Osteocyte (in vitro differentiated cells): ENCODE results near the gene ZNG1C. TPM values are rescaled to one million over a fixed set of nuclear protein-coding genes. Genes with fewer than 3 reads are reported as not detected.
"Not testable (repeated sequence)": the region's sequence is repeated elsewhere in the genome, so short reads cannot be mapped to it uniquely, and the experiment has no call there.

Experiments used
- DNase-seq: peaks from one replicate; pipeline ENCODE4 v3.0.0; 2021; ENCODE audit warnings: mixed read lengths; ENCODE audit not compliant: unreplicated experiment; ENCODE audit errors: extremely low spot score
- H3K27ac Mint-ChIP-seq: one replicate; pipeline ENCODE4 v1.8.0; 2021; ENCODE audit warnings: mild to moderate bottlenecking, mixed read lengths; ENCODE audit not compliant: unreplicated experiment
- H3K27me3 Mint-ChIP-seq: one replicate; pipeline ENCODE4 v1.8.0; 2021; ENCODE audit warnings: mixed read lengths; ENCODE audit not compliant: unreplicated experiment
- H3K36me3 Mint-ChIP-seq: one replicate; pipeline ENCODE4 v1.8.0; 2021; ENCODE audit warnings: mixed read lengths; ENCODE audit not compliant: unreplicated experiment
- H3K4me1 Mint-ChIP-seq: one replicate; pipeline ENCODE4 v1.8.0; 2021; ENCODE audit warnings: mixed read lengths; ENCODE audit not compliant: unreplicated experiment
- H3K4me3 Mint-ChIP-seq: one replicate; pipeline ENCODE4 v1.8.0; 2021; ENCODE audit warnings: mild to moderate bottlenecking, moderate library complexity, mixed read lengths; ENCODE audit not compliant: unreplicated experiment
- H3K9me3 Mint-ChIP-seq: one replicate; pipeline ENCODE4 v1.8.0; 2021; ENCODE audit warnings: mixed read lengths; ENCODE audit not compliant: unreplicated experiment
- total RNA-seq: library from RNA; stranded (reverse); gene quantifications from 2 replicates; pipeline ENCODE4 v1.2.1, GENCODE V29; 2021

Gene ZNG1C
- total RNA-seq, 1 donor from 2014 or later, result 25.4 TPM

DNA sequence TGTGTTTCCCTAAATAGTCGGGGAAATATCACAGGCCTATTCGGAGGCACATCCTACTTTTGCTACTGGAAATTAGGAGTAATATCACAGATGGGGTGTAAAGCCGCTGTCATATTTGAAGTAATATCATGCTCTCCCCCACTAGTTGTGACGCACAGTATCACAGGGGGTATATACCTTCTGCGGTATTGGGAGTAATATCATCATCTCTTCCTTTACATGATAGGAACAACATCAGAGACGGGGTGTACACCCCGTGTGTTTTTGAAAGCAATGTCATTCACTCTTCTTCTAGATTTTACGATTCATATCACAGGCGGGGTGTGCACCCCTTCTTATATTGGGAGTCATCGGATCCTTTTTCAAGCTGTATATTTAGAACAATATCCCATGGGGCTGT is 76.4 kb downstream of the ZNG1C start:
- H3K9me3 Mint-ChIP-seq, H3K4me1 Mint-ChIP-seq, DNase-seq, H3K27me3 Mint-ChIP-seq, H3K27ac Mint-ChIP-seq, H3K4me3 Mint-ChIP-seq, H3K36me3 Mint-ChIP-seq: not testable (repeated sequence)

- H3K36me3 Mint-ChIP-seq, H3K27me3 Mint-ChIP-seq, DNase-seq, H3K4me1 Mint-ChIP-seq, H3K4me3 Mint-ChIP-seq, H3K9me3 Mint-ChIP-seq, H3K27ac Mint-ChIP-seq: not testable (repeated sequence)
Observed at GRCh38 chr9:68323749-68324148, 82.0 kb downstream of the ZNG1C start.

DNA sequence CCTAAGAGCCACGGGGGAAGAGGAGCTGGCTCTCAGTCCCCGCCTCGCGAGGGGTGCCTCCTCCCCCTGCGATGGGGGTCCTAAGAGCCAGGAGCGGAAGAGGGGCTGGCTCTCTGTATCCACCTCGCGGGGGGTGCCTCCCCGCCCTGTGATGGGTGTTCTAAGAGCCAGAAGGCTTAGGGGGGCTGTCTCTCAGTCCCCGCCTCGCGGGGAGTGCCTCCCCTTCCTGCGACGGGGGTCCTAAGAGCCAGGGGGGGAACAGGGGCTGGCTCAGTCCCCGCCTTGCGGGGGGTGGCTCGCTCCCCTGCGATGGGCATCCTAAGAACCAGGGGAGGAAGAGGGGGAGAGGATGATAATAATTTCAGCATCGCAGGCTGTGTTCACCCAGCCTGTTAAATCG is 82.7 kb downstream of the ZNG1C start:
- H3K4me1 Mint-ChIP-seq, H3K27me3 Mint-ChIP-seq, H3K27ac Mint-ChIP-seq, DNase-seq, H3K4me3 Mint-ChIP-seq, H3K9me3 Mint-ChIP-seq, H3K36me3 Mint-ChIP-seq: not testable (repeated sequence)

GRCh38 chr9:68329106-68329505 is 87.3 kb downstream of the ZNG1C start:
- not testable (repeated sequence) for H3K9me3 Mint-ChIP-seq, H3K36me3 Mint-ChIP-seq, H3K27me3 Mint-ChIP-seq, H3K27ac Mint-ChIP-seq, DNase-seq, H3K4me1 Mint-ChIP-seq, H3K4me3 Mint-ChIP-seq

DNA sequence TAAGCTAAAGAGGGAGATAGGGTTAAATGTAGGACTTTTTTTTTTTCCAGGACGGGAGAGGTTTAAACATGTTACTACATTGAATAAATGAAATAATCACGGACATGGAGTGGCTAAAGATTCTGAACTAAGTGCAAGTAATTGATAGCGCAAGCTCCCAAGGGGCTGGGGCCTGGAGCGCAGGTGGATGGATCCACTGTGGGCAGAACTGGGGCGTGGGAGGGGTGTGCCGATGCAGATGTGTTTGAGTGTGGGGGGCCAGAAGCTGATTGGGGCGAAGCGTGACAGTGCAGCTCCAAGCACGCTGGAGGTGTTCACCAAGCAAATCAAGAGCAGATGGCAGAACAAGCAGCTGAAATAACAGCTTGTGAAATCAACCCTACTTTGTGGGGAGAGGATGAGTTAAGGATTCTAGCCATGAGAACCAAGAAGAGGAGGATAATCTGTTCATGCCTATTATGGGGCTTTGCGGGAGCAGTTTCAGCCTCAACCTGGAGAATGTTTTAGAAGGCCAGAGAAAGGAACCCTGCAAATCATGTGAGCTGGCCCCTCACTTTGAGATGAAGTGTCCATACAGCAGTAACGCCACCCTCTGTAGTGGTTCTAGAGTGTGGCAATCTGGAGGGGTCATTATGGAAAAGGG is 88.9 kb downstream of the ZNG1C start:
- H3K27me3 Mint-ChIP-seq, H3K4me3 Mint-ChIP-seq, H3K36me3 Mint-ChIP-seq: not testable (repeated sequence)

GRCh38 chr9:68332122-68332521 is 90.3 kb downstream of the ZNG1C start:
- H3K27me3 Mint-ChIP-seq, H3K27ac Mint-ChIP-seq, H3K4me1 Mint-ChIP-seq, H3K4me3 Mint-ChIP-seq, H3K36me3 Mint-ChIP-seq, DNase-seq, H3K9me3 Mint-ChIP-seq: not testable (repeated sequence)

More for the DNA sequence above, 88.9 kb downstream of the ZNG1C start:
- H3K4me1 Mint-ChIP-seq, H3K9me3 Mint-ChIP-seq, DNase-seq, H3K27ac Mint-ChIP-seq: not testable (repeated sequence)

DNA sequence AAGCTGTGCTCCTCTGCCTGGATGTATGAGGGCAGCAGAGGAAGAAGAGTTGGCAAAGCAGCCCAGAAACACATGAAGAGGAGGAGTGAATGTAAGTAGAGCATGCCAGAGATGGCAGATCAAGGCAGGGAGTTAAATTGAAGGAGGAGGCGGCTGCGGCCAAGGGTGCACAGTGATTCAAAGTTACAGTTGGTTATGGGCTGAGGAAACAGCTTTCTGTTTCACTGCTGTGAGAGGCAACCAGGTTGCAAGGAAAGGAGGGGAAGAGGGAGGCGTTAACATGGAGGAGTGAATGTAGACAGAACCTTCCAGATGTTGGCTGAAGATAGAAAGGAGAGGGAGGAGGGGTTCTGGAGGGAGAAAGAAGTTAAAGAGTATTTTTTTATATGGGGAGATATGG is 94.2 kb downstream of the ZNG1C start:
- not testable (repeated sequence) for H3K9me3 Mint-ChIP-seq, H3K36me3 Mint-ChIP-seq, H3K4me1 Mint-ChIP-seq, H3K27ac Mint-ChIP-seq, H3K4me3 Mint-ChIP-seq, DNase-seq
- peaks cover 13% of the 10 kb centered on the region for H3K27me3 Mint-ChIP-seq

DNA sequence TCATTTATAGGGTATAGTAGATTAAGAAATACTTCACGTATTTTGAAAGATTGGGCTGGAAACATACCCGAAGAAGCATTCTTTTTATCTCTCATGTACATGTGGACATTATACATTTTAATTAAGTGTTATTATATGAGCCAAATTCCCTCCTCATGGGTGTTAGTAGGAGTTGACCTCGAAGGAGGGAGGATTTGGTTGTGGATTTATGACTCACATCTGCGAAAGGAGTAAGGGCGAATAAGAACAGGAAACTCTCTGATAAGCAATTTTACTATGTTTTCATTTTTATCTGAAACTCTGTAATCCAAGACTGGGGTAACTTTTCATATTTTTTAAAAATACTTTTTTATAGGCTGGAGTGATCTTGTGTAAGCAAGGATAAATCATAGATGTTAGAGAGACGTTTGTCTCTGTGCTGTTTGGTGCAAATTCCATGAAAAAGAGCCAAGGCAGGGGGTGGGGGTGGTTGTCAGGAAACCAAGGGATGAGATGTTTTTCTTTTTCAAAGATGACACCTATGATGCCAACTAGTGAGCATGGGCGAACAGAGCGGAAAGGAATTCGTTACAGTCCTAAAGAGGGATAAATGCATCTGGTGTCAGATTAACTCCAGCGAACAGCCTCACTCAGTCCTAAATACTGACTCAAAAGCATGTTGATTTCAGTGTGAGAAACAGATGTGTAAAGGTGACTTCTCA is 95.0 kb downstream of the ZNG1C start:
- H3K4me3 Mint-ChIP-seq, DNase-seq, H3K27ac Mint-ChIP-seq, H3K4me1 Mint-ChIP-seq, H3K9me3 Mint-ChIP-seq, H3K36me3 Mint-ChIP-seq: not testable (repeated sequence)
- H3K27me3 Mint-ChIP-seq, result peaks cover 13% of the 10 kb centered on the region

GRCh38 chr9:68338000-68338399 is 96.2 kb downstream of the ZNG1C start:
- H3K27ac Mint-ChIP-seq, DNase-seq, H3K36me3 Mint-ChIP-seq, H3K4me3 Mint-ChIP-seq, H3K9me3 Mint-ChIP-seq, H3K4me1 Mint-ChIP-seq: not testable (repeated sequence)
- H3K27me3 Mint-ChIP-seq, result peaks cover 13% of the 10 kb centered on the region
